Peyer's patch (tissue), 4 donors: ENCODE measurements around the gene LTN1. TPM values are rescaled to one million over a fixed set of nuclear protein-coding genes. Genes with fewer than 3 reads are reported as not detected.

ENCODE experiments used
- DNase-seq, 3 donors: peaks; one replicate each; pipeline ENCODE4 v3.0.0-alpha.2; 2017 to 2019
- H3K27ac ChIP-seq, 4 donors: fragments of 200-600 bp; sonication (generic); one replicate each; pipeline ENCODE4 v1.5.1; 2016 to 2019
- H3K27me3 ChIP-seq, 2 donors: fragments of 200-600 bp; sonication (generic); one replicate each; pipeline ENCODE4 v1.5.1; 2019
- H3K36me3 ChIP-seq, 3 donors: fragments of 200-600 bp; sonication (generic); one replicate each; pipeline ENCODE4 v1.5.1; 2016 to 2019
- H3K4me1 ChIP-seq, 4 donors: fragments of 200-600 bp; sonication (generic); one replicate each; pipeline ENCODE4 v1.5.1; 2016 to 2019
- H3K4me3 ChIP-seq, 4 donors: fragments of 200-600 bp; sonication (generic); 1 replicate in 3 of 4; 2 replicates in 1 of 4; pipeline ENCODE4 v1.5.1; 2016 to 2019; ENCODE audit warnings: mild to moderate bottlenecking in 1 of 4
- H3K9me3 ChIP-seq, 4 donors: fragments of 200-600 bp; sonication (generic); one replicate each; pipeline ENCODE4 v1.5.1; 2016 to 2019; ENCODE audit warnings: mild to moderate bottlenecking in 1 of 4
- CTCF ChIP-seq, 6 experiments: fragments of 450-650 bp in 4 of 6; fragments of 200-600 bp in 2 of 6; sonication (generic) in 1 of 6; IDR thresholded peaks; one replicate each; pipeline ENCODE4 v1.5.1; 2017 to 2019; ENCODE audit warnings: antibody characterized with exemption in 6 of 6, mild to moderate bottlenecking in 3 of 6, moderate library complexity in 1 of 6
- POLR2A ChIP-seq, 2 donors: fragments of 450-650 bp; IDR thresholded peaks; one replicate each; pipeline ENCODE4 v1.5.1; 2017; ENCODE audit warnings: antibody characterized with exemption in 2 of 2, mild to moderate bottlenecking in 2 of 2, moderate library complexity in 2 of 2
- total RNA-seq, 4 donors: library from RNA; depleted of rRNA; stranded (reverse); fragments of >200 nt; gene quantifications; one replicate each; pipeline ENCODE4 v1.1.0, GENCODE V29; 2016

Gene LTN1
- total RNA-seq, 4 donors from 2014 or later: 19.6 to 42.1 (median 27.8) TPM

GRCh38 chr21:29029524-29029923 lies 36.8 kb upstream of the LTN1 start:
- Histone ChIP-seq H3K4me3 (no peak overlapping the region), H3K27me3 (no peaks in the 10 kb centered on the region), H3K9me3 (no peaks in the 10 kb centered on the region), H3K36me3 (peaks cover 0 to 47% (median 0%) of the 10 kb centered on the region in 3 donors), H3K4me1 (peaks cover 0 to 11% (median 0%) of the 10 kb centered on the region in 4 donors), H3K27ac (no peak overlapping the region)
- DNase-seq: no peak
- TF ChIP-seq CTCF (IDR thresholded peaks at IDR 0.05) (no peak), POLR2A (IDR thresholded peaks at IDR 0.05) (no peak)

- Histone ChIP-seq H3K36me3 (peaks cover 0 to 20% (median 0%) of the 10 kb centered on the region in 3 donors), H3K4me3 (peak overlapping the region; percentile 62 to 82 (median 80)), H3K4me1 (peaks cover 0 to 11% (median 0%) of the 10 kb centered on the region in 4 donors), H3K27ac (peak overlapping the region; percentile 91 to 100 (median 98)), H3K27me3 (no peaks in the 10 kb centered on the region), H3K9me3 (no peaks in the 10 kb centered on the region)
- TF ChIP-seq CTCF (IDR thresholded peaks at IDR 0.05): no peak
- no peak for TF ChIP-seq POLR2A (IDR thresholded peaks at IDR 0.05)
- no peak for DNase-seq
These were observed 32.6 kb upstream of the LTN1 start for GRCh38 chr21:29025328-29025713.

GRCh38 chr21:29024474-29025327 lies 32.0 kb upstream of the LTN1 start, which contains the start of gene USP16:
Gene USP16 (plus strand): TSS chr21:29024668. CDS start chr21:29027914, 3,246 bp downstream.
- TF ChIP-seq POLR2A (IDR thresholded peaks at IDR 0.05): peak; percentile 40 to 71
- TF ChIP-seq CTCF (IDR thresholded peaks at IDR 0.05): peak in 3 of 6 experiments; percentile 43 to 44 (median 44)
- peak; percentile 93 to 98 (median 97) for DNase-seq
- no peaks in the 10 kb centered on the region for H3K27me3 ChIP-seq
- peak within 1 kb of the TSS; percentile 91 to 100 (median 98) for H3K27ac ChIP-seq
- H3K4me1 ChIP-seq: peaks cover 0 to 11% (median 0%) of the 10 kb centered on the region in 4 donors
- peak within 1 kb of the TSS; percentile 62 to 82 (median 80) for H3K4me3 ChIP-seq
- no peaks in the 10 kb centered on the region for H3K9me3 ChIP-seq
- H3K36me3 ChIP-seq: peaks cover 0 to 15% (median 0%) of the 10 kb centered on the region in 3 donors

- no peak for DNase-seq
- H3K9me3 ChIP-seq: no peaks in the 10 kb centered on the region
- H3K27ac ChIP-seq: no peak overlapping the region
- H3K4me1 ChIP-seq: peaks cover 0 to 23% (median 0%) of the 10 kb centered on the region in 4 donors
- no peaks in the 10 kb centered on the region for H3K36me3 ChIP-seq
- H3K4me3 ChIP-seq: no peak overlapping the region
- TF ChIP-seq CTCF (IDR thresholded peaks at IDR 0.05) (no peak), POLR2A (IDR thresholded peaks at IDR 0.05) (no peak)
- H3K27me3 ChIP-seq: no peaks in the 10 kb centered on the region
These were observed 29.5 kb upstream of the LTN1 start for GRCh38 chr21:29022166-29022565.

- Histone ChIP-seq H3K4me1 (peaks cover 0 to 12% (median 0%) of the 10 kb centered on the region in 4 donors), H3K4me3 (peak overlapping the region; percentile 58 to 97 (median 78)), H3K27ac (peak overlapping the region in 3 of 4 donors; percentile 75 to 84 (median 79)), H3K9me3 (no peaks in the 10 kb centered on the region), H3K36me3 (no peaks in the 10 kb centered on the region), H3K27me3 (no peaks in the 10 kb centered on the region)
- TF ChIP-seq CTCF (IDR thresholded peaks at IDR 0.05) (no peak), POLR2A (IDR thresholded peaks at IDR 0.05) (no peak)
- DNase-seq: no peak
These were observed 25.9 kb upstream of the LTN1 start for GRCh38 chr21:29018540-29018939.
